Liver (tissue), 9 donors: ENCODE data around the gene WDFY3. TPM values are rescaled to one million over a fixed set of nuclear protein-coding genes. Genes with fewer than 3 reads are reported as not detected.

Experiments
- DNase-seq: peaks from one replicate; pipeline ENCODE4 v3.0.0-alpha.2; 2017; ENCODE audit warnings: low spot score
- H3K27ac ChIP-seq, 2 donors: one replicate each; pipeline ENCODE4 v1.7.0; 2013; ENCODE audit warnings: inconsistent platforms in 2 of 2, low read length in 2 of 2, control low read depth in 1 of 2, low read depth in 1 of 2, mild to moderate bottlenecking in 1 of 2
- H3K27me3 ChIP-seq, 4 donors: one replicate each; pipeline versions ENCODE4 v1.6.1 to v1.7.0; 2013; ENCODE audit warnings: low read length in 3 of 4, inconsistent platforms in 1 of 4, mild to moderate bottlenecking in 1 of 4, moderate library complexity in 1 of 4; ENCODE audit not compliant: control insufficient read depth in 4 of 4, insufficient read depth in 4 of 4
- H3K36me3 ChIP-seq, 4 donors: one replicate each; pipeline versions ENCODE4 v1.6.1 to v1.7.0; 2013; ENCODE audit warnings: low read length in 3 of 4, mild to moderate bottlenecking in 3 of 4, low read depth in 1 of 4, moderate library complexity in 1 of 4; ENCODE audit not compliant: control insufficient read depth in 4 of 4, insufficient read depth in 3 of 4
- H3K4me1 ChIP-seq, 4 donors: one replicate each; pipeline versions ENCODE4 v1.6.1 to v1.7.0; 2013; ENCODE audit warnings: low read length in 3 of 4, mild to moderate bottlenecking in 3 of 4, moderate library complexity in 1 of 4; ENCODE audit not compliant: control insufficient read depth in 4 of 4, insufficient read depth in 4 of 4
- H3K4me3 ChIP-seq, 3 donors: one replicate each; pipeline versions ENCODE4 v1.6.1 to v1.7.0; 2013; ENCODE audit warnings: low read length in 3 of 3, control low read depth in 1 of 3, low read depth in 1 of 3, mild to moderate bottlenecking in 1 of 3
- H3K9ac ChIP-seq, 2 donors: one replicate each; pipeline ENCODE4 v1.7.0; 2013; ENCODE audit warnings: low read length in 2 of 2, mild to moderate bottlenecking in 2 of 2, moderate library complexity in 2 of 2, control low read depth in 1 of 2, low read depth in 1 of 2
- H3K9me3 ChIP-seq, 4 donors: one replicate each; pipeline versions ENCODE4 v1.6.1 to v1.7.0; 2013; ENCODE audit warnings: low read length in 3 of 4; ENCODE audit not compliant: control insufficient read depth in 4 of 4
- EGR1 ChIP-seq, 2 donors: IDR thresholded peaks; 2 replicates each; pipeline ENCODE4 v1.6.1; 2016 to 2018; ENCODE audit warnings: antibody characterized with exemption in 2 of 2, low read depth in 2 of 2
- FOXA1 ChIP-seq: IDR thresholded peaks from 2 replicates; pipeline ENCODE4 v1.6.1; 2016; ENCODE audit warnings: antibody characterized with exemption
- FOXA2 ChIP-seq: IDR thresholded peaks from 2 replicates; pipeline ENCODE4 v1.6.1; 2016; ENCODE audit warnings: antibody characterized with exemption
- GABPA ChIP-seq, 2 donors: IDR thresholded peaks in 1 of 2; conservative IDR thresholded peaks in 1 of 2; 2 replicates each; pipeline ENCODE4 v1.6.1; 2016; ENCODE audit warnings: antibody characterized with exemption in 2 of 2, mild to moderate bottlenecking in 1 of 2, moderate library complexity in 1 of 2
- HNF4A ChIP-seq, 2 donors: conservative IDR thresholded peaks; 2 replicates each; pipeline ENCODE4 v1.6.1; 2016; ENCODE audit warnings: antibody characterized with exemption in 2 of 2, mild to moderate bottlenecking in 2 of 2
- HNF4G ChIP-seq: IDR thresholded peaks from 2 replicates; pipeline ENCODE4 v1.6.1; 2016; ENCODE audit warnings: antibody characterized with exemption
- JUND ChIP-seq, 2 donors: IDR thresholded peaks; 2 replicates each; pipeline ENCODE4 v1.6.1; 2016; ENCODE audit warnings: antibody characterized with exemption in 2 of 2
- MAX ChIP-seq: IDR thresholded peaks from 2 replicates; pipeline ENCODE4 v1.6.1; 2016; ENCODE audit warnings: antibody characterized with exemption
- NR2F2 ChIP-seq: IDR thresholded peaks from 2 replicates; pipeline ENCODE4 v1.6.1; 2016; ENCODE audit warnings: antibody characterized with exemption
- RAD21 ChIP-seq, 2 donors: IDR thresholded peaks; 2 replicates each; pipeline ENCODE4 v1.6.1; 2016; ENCODE audit warnings: antibody characterized with exemption in 2 of 2, mild to moderate bottlenecking in 2 of 2
- REST ChIP-seq: IDR thresholded peaks from 2 replicates; pipeline ENCODE4 v1.6.1; 2016; ENCODE audit warnings: antibody characterized with exemption, mild to moderate bottlenecking
- RXRA ChIP-seq, 2 donors: IDR thresholded peaks; 2 replicates each; pipeline ENCODE4 v1.6.1; 2017 to 2018; ENCODE audit warnings: antibody characterized with exemption in 2 of 2, mild to moderate bottlenecking in 1 of 2
- SP1 ChIP-seq: IDR thresholded peaks from 2 replicates; pipeline ENCODE4 v1.6.1; 2018; ENCODE audit warnings: antibody characterized with exemption, mild to moderate bottlenecking
- TAF1 ChIP-seq: conservative IDR thresholded peaks from 2 replicates; pipeline ENCODE4 v1.6.1; 2016; ENCODE audit warnings: antibody characterized with exemption, mild to moderate bottlenecking
- YY1 ChIP-seq: IDR thresholded peaks from 2 replicates; pipeline ENCODE4 v1.6.1; 2016; ENCODE audit warnings: antibody characterized with exemption, mild to moderate bottlenecking
- WGBS: extraction: QIAGEN DNeasy Blood & Tissue Kit; methylation state at CpG from one replicate; pipeline ENCODE4 v1.1.7; 2013; 5-methylcytosine and 5-hydroxymethylcytosine counted together
- polyA plus RNA-seq, 2 donors: library from polyadenylated mRNA; stranded (reverse) in 1 of 2; unstranded in 1 of 2; fragments of 200-250 nt in 1 of 2; fragments of >200 nt in 1 of 2; fragmentation: Nextera tagmentation in 1 of 2; extraction: Ambion mirVana in 1 of 2; gene quantifications; one replicate each; pipeline versions ENCODE4 v1.2.1 to v1.2.3, GENCODE V29; 2013 to 2015
- total RNA-seq, 2 donors: library from RNA; depleted of rRNA; stranded (reverse); fragments of >200 nt; gene quantifications; one replicate each; pipeline ENCODE4 v1.2.3, GENCODE V29; 2014
- TF ChIP-seq, protein P1 (sequence below): fragments of 150-350 bp; IDR thresholded peaks from 2 replicates; pipeline ENCODE4 v1.5.1; 2017; ENCODE audit warnings: improper control_type of control experiment, low read depth, low read length; ENCODE audit not compliant: missing input control
- TF ChIP-seq, protein P2 (sequence below): IDR thresholded peaks from 2 replicates; pipeline ENCODE4 v1.6.1; 2016; ENCODE audit warnings: antibody characterized with exemption
- donor health status: healthy.
- donor health status: healthy.
- donor health status: healthy.
- donor health status: healthy.
- donor health status: healthy.

Gene WDFY3
- total and polyA plus RNA-seq, 4 donors, result 3.2 to 50.5 (median 19.2) TPM

GRCh38 chr4:84901740-84902281 lies 64.7 kb downstream of the WDFY3 start:
- no peak for TF ChIP-seq JUND (IDR thresholded peaks at IDR 0.05)
- TF ChIP-seq FOXA1, result no peak
- TF ChIP-seq, protein P1, sequence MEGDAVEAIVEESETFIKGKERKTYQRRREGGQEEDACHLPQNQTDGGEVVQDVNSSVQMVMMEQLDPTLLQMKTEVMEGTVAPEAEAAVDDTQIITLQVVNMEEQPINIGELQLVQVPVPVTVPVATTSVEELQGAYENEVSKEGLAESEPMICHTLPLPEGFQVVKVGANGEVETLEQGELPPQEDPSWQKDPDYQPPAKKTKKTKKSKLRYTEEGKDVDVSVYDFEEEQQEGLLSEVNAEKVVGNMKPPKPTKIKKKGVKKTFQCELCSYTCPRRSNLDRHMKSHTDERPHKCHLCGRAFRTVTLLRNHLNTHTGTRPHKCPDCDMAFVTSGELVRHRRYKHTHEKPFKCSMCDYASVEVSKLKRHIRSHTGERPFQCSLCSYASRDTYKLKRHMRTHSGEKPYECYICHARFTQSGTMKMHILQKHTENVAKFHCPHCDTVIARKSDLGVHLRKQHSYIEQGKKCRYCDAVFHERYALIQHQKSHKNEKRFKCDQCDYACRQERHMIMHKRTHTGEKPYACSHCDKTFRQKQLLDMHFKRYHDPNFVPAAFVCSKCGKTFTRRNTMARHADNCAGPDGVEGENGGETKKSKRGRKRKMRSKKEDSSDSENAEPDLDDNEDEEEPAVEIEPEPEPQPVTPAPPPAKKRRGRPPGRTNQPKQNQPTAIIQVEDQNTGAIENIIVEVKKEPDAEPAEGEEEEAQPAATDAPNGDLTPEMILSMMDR, result no peak
- TF ChIP-seq EGR1 (IDR thresholded peaks at IDR 0.05; ENCODE audit: low read depth in 2 of 2), result no peak
- no peak for TF ChIP-seq RXRA (IDR thresholded peaks at IDR 0.05)
- no peak for TF ChIP-seq GABPA (IDR thresholded peaks at IDR 0.05 in 1 of 2, conservative IDR thresholded peaks at IDR 0.05 in 1 of 2)
- TF ChIP-seq, protein P2, sequence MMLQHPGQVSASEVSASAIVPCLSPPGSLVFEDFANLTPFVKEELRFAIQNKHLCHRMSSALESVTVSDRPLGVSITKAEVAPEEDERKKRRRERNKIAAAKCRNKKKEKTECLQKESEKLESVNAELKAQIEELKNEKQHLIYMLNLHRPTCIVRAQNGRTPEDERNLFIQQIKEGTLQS, result no peak
- Histone ChIP-seq H3K27me3 (no peaks in the 10 kb centered on the region), H3K36me3 (no peaks in the 10 kb centered on the region), H3K4me3 (no peak overlapping the region), H3K4me1 (peaks cover 0 to 5% (median 2%) of the 10 kb centered on the region in 4 donors), H3K9me3 (no peaks in the 10 kb centered on the region), H3K27ac (no peak overlapping the region), H3K9ac (no peak overlapping the region)
- whole genome bisulfite sequencing, result 95% methylated on average over 3 of the region's 3 CpGs
- DNase-seq, result no peak

DNA sequence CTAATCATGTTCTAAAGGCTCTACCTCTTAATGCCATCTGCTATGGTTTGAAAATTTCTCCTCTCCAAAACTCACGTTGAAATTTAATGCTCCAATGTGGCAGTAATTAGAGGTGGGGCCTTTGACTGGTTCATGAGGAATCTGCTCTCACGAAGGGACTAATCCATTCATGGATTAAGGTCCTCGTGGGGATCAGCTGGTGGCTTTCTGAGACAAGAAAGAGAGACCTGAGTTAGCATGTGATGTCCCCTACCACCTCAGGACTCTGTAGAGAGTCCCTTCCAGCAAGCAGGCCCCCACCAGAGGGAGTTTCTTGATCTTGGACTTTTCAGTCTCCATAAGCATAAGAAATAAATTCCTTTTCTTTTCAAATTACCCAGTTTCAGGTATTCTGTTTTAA lies 65.3 kb downstream of the WDFY3 start:
- no peak for DNase-seq

DNA sequence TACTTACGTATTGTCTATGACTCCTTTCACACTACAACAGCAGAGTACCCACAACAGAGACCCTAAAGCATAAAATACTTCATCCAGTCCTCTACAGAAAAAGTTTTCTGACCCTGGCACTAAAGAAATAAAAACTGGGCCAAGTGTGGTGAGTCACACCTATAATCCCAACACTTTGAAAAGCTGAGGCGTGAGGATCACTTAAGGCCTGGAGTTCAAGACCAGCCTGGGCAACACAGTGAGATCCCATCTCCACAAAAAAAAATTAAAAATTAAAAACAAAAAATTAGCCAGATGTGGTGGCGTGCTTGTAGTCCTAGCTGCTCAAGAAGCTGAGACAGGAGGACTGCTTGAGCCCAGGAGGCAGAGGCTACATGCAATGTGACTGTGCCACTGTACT lies 66.9 kb downstream of the WDFY3 start:
- H3K27me3 ChIP-seq, result no peaks in the 10 kb centered on the region
- H3K4me3 ChIP-seq, result no peak overlapping the region
- no peak overlapping the region for H3K27ac ChIP-seq
- no peak overlapping the region for H3K9ac ChIP-seq
- peaks cover under 1 to 12% (median 5%) of the 10 kb centered on the region in 4 donors for H3K4me1 ChIP-seq
- H3K36me3 ChIP-seq, result no peaks in the 10 kb centered on the region
- DNase-seq, result no peak
- 94% methylated on average over 3 of the region's 3 CpGs for WGBS
- H3K9me3 ChIP-seq, result no peaks in the 10 kb centered on the region
- TF ChIP-seq GABPA (IDR thresholded peaks at IDR 0.05 in 1 of 2, conservative IDR thresholded peaks at IDR 0.05 in 1 of 2) (no peak), RAD21 (IDR thresholded peaks at IDR 0.05) (no peak), FOXA2 (no peak), HNF4G (no peak), YY1 (no peak), MAX (no peak), NR2F2 (no peak), FOXA1 (no peak), SP1 (no peak), RXRA (IDR thresholded peaks at IDR 0.05) (no peak), TAF1 (no peak), REST (no peak)
- TF ChIP-seq, protein P1, result no peak
- TF ChIP-seq, protein P2, result no peak

More for the DNA sequence above, 65.3 kb downstream of the WDFY3 start:
- TF ChIP-seq TAF1 (no peak), HNF4A (conservative IDR thresholded peaks at IDR 0.05) (no peak), NR2F2 (no peak), RXRA (IDR thresholded peaks at IDR 0.05) (no peak), YY1 (no peak)
- WGBS, result 80% methylated on average over 3 of the region's 3 CpGs
- Histone ChIP-seq H3K36me3 (no peaks in the 10 kb centered on the region), H3K4me3 (no peak overlapping the region), H3K27ac (no peak overlapping the region), H3K27me3 (no peaks in the 10 kb centered on the region), H3K4me1 (peaks cover 0 to 5% (median 2%) of the 10 kb centered on the region in 4 donors), H3K9me3 (no peaks in the 10 kb centered on the region), H3K9ac (no peak overlapping the region)
